Spinal cord (tissue), 10 donors: Measurements from ENCODE around the gene SEMA4A. TPM values are rescaled to one million over a fixed set of nuclear protein-coding genes. Genes with fewer than 3 reads are reported as not detected.
A peak's percentile ranks its signal among the peaks of the same experiment; 100 is the strongest.

ENCODE experiments used
- DNase-seq, 6 donors: peaks; one replicate each; pipeline versions ENCODE4 v3.0.0 to v3.0.0-alpha.2; 2013 to 2015; ENCODE audit warnings: low spot score in 6 of 6, low read depth in 4 of 6
- H3K27ac ChIP-seq: one replicate; pipeline ENCODE4 v1.5.1; 2013; ENCODE audit warnings: low read depth, low read length, control low read depth
- H3K27me3 ChIP-seq: one replicate; pipeline ENCODE4 v1.6.1; 2013; ENCODE audit warnings: low read length; ENCODE audit not compliant: control insufficient read depth, insufficient read depth
- H3K36me3 ChIP-seq: one replicate; pipeline ENCODE4 v1.6.1; 2013; ENCODE audit warnings: low read length; ENCODE audit not compliant: control insufficient read depth, insufficient read depth
- H3K4me1 ChIP-seq: one replicate; pipeline ENCODE4 v1.6.1; 2013; ENCODE audit warnings: low read length; ENCODE audit not compliant: control insufficient read depth, insufficient read depth
- H3K4me3 ChIP-seq: one replicate; pipeline ENCODE4 v1.5.1; 2013; ENCODE audit warnings: low read depth, low read length, control low read depth
- H3K9me3 ChIP-seq: one replicate; pipeline ENCODE4 v1.6.1; 2013; ENCODE audit warnings: low read length; ENCODE audit not compliant: control insufficient read depth, insufficient read depth
- WGBS: methylation state at CpG from one replicate; pipeline ENCODE4 v1.1.5; 2013; ENCODE audit warnings: missing lambda C conversion rate; ENCODE audit not compliant: insufficient coverage; 5-methylcytosine and 5-hydroxymethylcytosine counted together
- polyA plus RNA-seq, 2 donors: library from polyadenylated mRNA; unstranded; fragments of 120-200 nt; gene quantifications; one replicate each; pipeline ENCODE4 v1.2.1, GENCODE V29; 2013; ENCODE audit not compliant: insufficient read length in 2 of 2
- total RNA-seq, 2 donors: library from RNA; depleted of rRNA in 1 of 2; stranded (reverse); fragments of 120-200 nt in 1 of 2; fragments of >200 nt in 1 of 2; gene quantifications; one replicate each; pipeline versions ENCODE4 v1.2.3 to v1.2.4, GENCODE V29; 2013 to 2014
- donor health status: healthy.

The SEMA4A gene
- total and polyA plus RNA-seq, 4 donors: 8.2 to 42.0 (median 24.0) TPM

GRCh38 chr1:156155756-156156510, 2.5 kb downstream of the SEMA4A start:
- Histone ChIP-seq H3K4me3 (no peak overlapping the region), H3K27ac (no peak overlapping the region), H3K27me3 (no peaks in the 10 kb centered on the region), H3K36me3 (peaks cover 55% of the 10 kb centered on the region), H3K4me1 (peaks cover 20% of the 10 kb centered on the region), H3K9me3 (no peaks in the 10 kb centered on the region)
- 90% methylated on average over 3 of the region's 12 CpGs for whole genome bisulfite sequencing
- DNase-seq: no peak

- H3K27ac ChIP-seq: no peak overlapping the region
- peaks cover 59% of the 10 kb centered on the region for H3K36me3 ChIP-seq
- no peaks in the 10 kb centered on the region for H3K27me3 ChIP-seq
- DNase-seq: no peak
- WGBS: 90% methylated on average over 2 of the region's 3 CpGs
- peaks cover 18% of the 10 kb centered on the region for H3K4me1 ChIP-seq
- H3K9me3 ChIP-seq: no peaks in the 10 kb centered on the region
- no peak overlapping the region for H3K4me3 ChIP-seq
Measured at GRCh38 chr1:156157506-156157905, 4.1 kb downstream of the SEMA4A start.

GRCh38 chr1:156157966-156158365, 4.6 kb downstream of the SEMA4A start:
- no peak overlapping the region for H3K27ac ChIP-seq
- WGBS: 76% methylated on average over 4 of the region's 5 CpGs

GRCh38 chr1:156160000-156160742, 6.8 kb downstream of the SEMA4A start:
- Histone ChIP-seq H3K27ac (peak overlapping the region; percentile 31), H3K9me3 (no peaks in the 10 kb centered on the region), H3K27me3 (no peaks in the 10 kb centered on the region), H3K4me3 (peak overlapping the region; percentile 39), H3K4me1 (peaks cover 23% of the 10 kb centered on the region), H3K36me3 (peaks cover 52% of the 10 kb centered on the region)
- WGBS: 55% methylated on average over 9 of the region's 13 CpGs
- DNase-seq: no peak

More at GRCh38 chr1:156157966-156158365, 4.6 kb downstream of the SEMA4A start:
- DNase-seq: no peak
- peaks cover 63% of the 10 kb centered on the region for H3K36me3 ChIP-seq
- H3K27me3 ChIP-seq: no peaks in the 10 kb centered on the region
- no peaks in the 10 kb centered on the region for H3K9me3 ChIP-seq
- H3K4me1 ChIP-seq: peaks cover 23% of the 10 kb centered on the region
- H3K4me3 ChIP-seq: no peak overlapping the region

DNA sequence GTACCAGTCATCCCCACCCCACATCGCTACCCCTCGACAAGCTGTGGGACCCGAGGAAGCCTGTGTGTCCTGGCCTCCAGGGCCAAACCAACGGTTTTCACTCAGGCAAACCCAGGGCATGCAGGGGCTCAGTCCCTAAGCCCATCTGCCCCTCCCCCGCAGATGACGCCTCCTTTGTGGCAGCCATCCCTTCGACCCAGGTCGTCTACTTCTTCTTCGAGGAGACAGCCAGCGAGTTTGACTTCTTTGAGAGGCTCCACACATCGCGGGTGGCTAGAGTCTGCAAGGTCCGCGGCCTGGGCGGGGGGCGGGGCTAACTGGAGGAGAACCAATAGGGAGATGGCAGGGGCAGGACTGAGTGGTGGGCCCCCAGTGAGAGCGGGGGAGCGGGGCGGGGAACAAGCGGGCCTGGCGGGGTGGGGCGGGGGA, 7.4 kb downstream of the SEMA4A start:
- peak in 3 of 6 donors; percentile 71 to 95 (median 94) for DNase-seq
- Histone ChIP-seq H3K4me3 (peak overlapping the region; percentile 39), H3K27ac (peak overlapping the region; percentile 31), H3K9me3 (no peaks in the 10 kb centered on the region), H3K36me3 (peaks cover 47% of the 10 kb centered on the region), H3K27me3 (no peaks in the 10 kb centered on the region), H3K4me1 (peaks cover 23% of the 10 kb centered on the region)
- 2% methylated on average over 15 of the region's 22 CpGs for WGBS

DNA sequence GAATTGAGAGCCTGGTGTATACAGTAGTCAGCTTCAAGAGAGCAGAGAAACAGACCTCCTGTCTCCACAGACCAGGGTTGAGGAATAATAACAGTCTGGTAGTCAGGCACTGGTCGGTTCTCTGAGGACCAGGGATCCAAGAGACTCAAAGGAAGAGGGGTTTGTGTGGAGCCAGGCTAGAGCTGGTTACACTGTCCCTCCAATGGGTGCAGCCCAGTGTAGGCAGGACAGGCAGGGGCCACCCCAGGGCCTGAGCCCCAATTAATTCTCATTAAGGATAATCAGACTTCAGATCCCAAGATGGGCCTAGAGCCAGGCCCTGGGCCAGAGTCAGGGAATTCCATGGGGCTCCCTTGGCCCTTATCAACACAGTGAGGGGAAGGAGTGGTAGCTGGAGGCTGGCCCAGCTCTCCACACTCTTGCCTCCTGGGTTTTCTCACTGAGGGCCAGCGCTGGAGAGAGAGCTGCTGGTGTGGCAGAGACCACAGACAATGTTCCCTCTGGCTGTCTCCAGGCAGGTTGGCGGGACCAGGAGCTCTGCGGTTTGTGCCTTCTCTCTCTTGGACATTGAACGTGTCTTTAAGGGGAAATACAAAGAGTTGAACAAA, 9.1 kb downstream of the SEMA4A start:
- H3K9me3 ChIP-seq: no peaks in the 10 kb centered on the region
- no peak overlapping the region for H3K27ac ChIP-seq
- no peak overlapping the region for H3K4me3 ChIP-seq
- peaks cover 53% of the 10 kb centered on the region for H3K36me3 ChIP-seq
- no peaks in the 10 kb centered on the region for H3K27me3 ChIP-seq
- WGBS: 75% methylated on average over 4 of the region's 5 CpGs
- DNase-seq: no peak
- peaks cover 23% of the 10 kb centered on the region for H3K4me1 ChIP-seq

DNA sequence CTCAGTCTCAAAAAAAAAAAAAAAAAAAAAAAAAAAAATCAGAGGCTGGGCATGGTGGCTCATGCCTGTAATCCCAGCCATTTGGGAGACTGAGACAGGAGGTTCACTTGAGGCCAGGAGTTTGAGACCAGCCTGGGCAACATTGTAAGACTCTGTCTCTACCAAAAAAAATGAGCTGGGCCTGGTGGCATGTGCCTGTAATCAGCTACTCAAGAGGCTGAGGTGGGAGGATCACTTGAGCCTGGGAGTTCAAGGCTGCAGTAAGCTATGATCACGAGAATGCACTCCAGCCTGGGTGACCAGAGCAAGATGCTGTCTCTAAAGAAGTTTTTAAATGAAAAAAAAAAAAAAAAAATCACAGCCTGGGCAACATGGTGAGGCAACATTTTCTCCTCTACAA, 10.3 kb downstream of the SEMA4A start:
- H3K9me3 ChIP-seq: no peaks in the 10 kb centered on the region
- H3K27ac ChIP-seq: no peak overlapping the region
- no peaks in the 10 kb centered on the region for H3K27me3 ChIP-seq
- H3K36me3 ChIP-seq: peaks cover 48% of the 10 kb centered on the region
- WGBS: no CpG with 5 or more reads among the region's 1 CpG
- peaks cover 23% of the 10 kb centered on the region for H3K4me1 ChIP-seq
- no peak overlapping the region for H3K4me3 ChIP-seq
- DNase-seq: no peak

GRCh38 chr1:156164125-156164831, 10.9 kb downstream of the SEMA4A start:
- Histone ChIP-seq H3K36me3 (peaks cover 48% of the 10 kb centered on the region), H3K9me3 (no peaks in the 10 kb centered on the region), H3K4me3 (no peak overlapping the region), H3K27me3 (no peaks in the 10 kb centered on the region), H3K4me1 (peaks cover 23% of the 10 kb centered on the region), H3K27ac (no peak overlapping the region)
- WGBS: no CpG with 5 or more reads among the region's 6 CpGs
- no peak for DNase-seq

DNA sequence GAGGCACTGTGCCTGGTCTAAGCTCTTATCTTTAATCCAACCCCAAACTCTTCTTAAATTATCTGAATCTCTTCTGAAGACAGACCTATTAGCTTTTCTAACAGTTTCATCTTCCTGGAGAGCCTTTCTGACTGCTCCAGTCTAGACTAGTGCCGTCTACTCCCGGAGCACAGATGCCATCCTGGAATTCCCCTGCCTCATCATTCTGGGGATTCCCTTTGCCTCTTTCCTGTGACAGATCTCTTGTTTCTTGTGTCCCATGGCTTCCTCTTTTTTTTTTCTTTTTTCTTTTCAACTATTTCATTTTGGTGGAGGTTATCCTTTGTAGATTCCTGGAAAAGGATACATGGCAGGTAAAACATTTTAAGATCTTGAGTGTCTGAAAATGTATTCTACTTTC, 11.7 kb downstream of the SEMA4A start:
- DNase-seq: no peak
- Histone ChIP-seq H3K27ac (no peak overlapping the region), H3K9me3 (no peaks in the 10 kb centered on the region), H3K36me3 (peaks cover 44% of the 10 kb centered on the region), H3K27me3 (no peaks in the 10 kb centered on the region), H3K4me3 (no peak overlapping the region), H3K4me1 (peaks cover 23% of the 10 kb centered on the region)
- 96% methylated on average over 2 of the region's 2 CpGs for WGBS
